ENCODE results near the gene MORN1. TPM values are rescaled to one million over a fixed set of nuclear protein-coding genes. Genes with fewer than 3 reads are reported as not detected.

MORN1 gene
- total and polyA plus RNA-seq, 10 donors, result 1.9 to 13.5 (median 6.9) TPM

DNA sequence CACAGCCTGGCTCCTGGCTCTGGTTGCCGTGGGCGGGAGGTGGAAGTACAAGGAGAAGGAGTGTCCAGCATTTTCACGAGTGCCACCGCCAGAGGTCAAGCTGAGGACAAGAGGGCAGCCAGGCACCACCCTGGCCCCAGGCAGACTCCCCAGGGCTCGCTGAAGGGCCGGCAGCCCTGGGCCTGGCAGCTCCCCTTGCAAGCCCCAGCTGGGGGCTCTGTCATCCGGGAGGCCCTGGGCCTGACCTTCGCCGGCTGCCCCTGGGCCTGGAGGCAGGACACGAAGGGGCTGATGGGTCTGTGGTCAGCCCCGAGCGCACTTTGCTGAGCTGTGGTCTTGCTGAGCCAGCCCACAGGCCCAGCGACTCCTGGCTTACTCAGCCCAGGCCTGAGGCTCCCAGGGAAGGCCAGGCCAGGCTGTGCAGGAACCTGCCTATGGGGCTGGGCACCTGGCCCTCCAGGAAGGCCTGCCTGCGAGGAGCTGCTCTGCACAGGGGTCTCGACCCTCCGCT lies 74.8 kb downstream of the MORN1 start:
- DNase-seq, result no peak
- no peaks in the 10 kb centered on the region for H3K9me3 ChIP-seq
- H3K4me1 ChIP-seq, result peaks cover 28 to 89% (median 56%) of the 10 kb centered on the region in 6 donors
- 67 to 83% (median 80%) methylated on average over 6 to 16 of the region's 16 CpGs for WGBS, 5 donors
- intact Hi-C loops (cut with DNase I; ENCODE audit: low total_unique reads), result no loop called here
- H3K27me3 ChIP-seq (replicated peaks in 1 of 7), result peaks cover 0 to 51% (median 0%) of the 10 kb centered on the region in 7 donors
- TF ChIP-seq POLR2AphosphoS5 (IDR thresholded peaks at IDR 0.05) (no peak), POLR2A (IDR thresholded peaks at IDR 0.05) (no peak)
- TF ChIP-seq, protein P1, sequence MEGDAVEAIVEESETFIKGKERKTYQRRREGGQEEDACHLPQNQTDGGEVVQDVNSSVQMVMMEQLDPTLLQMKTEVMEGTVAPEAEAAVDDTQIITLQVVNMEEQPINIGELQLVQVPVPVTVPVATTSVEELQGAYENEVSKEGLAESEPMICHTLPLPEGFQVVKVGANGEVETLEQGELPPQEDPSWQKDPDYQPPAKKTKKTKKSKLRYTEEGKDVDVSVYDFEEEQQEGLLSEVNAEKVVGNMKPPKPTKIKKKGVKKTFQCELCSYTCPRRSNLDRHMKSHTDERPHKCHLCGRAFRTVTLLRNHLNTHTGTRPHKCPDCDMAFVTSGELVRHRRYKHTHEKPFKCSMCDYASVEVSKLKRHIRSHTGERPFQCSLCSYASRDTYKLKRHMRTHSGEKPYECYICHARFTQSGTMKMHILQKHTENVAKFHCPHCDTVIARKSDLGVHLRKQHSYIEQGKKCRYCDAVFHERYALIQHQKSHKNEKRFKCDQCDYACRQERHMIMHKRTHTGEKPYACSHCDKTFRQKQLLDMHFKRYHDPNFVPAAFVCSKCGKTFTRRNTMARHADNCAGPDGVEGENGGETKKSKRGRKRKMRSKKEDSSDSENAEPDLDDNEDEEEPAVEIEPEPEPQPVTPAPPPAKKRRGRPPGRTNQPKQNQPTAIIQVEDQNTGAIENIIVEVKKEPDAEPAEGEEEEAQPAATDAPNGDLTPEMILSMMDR (IDR thresholded peaks at IDR 0.05 in 8 of 11, conservative IDR thresholded peaks at IDR 0.05 in 3 of 11), result no peak
- H3K36me3 ChIP-seq, result no peaks in the 10 kb centered on the region
- H3K27ac ChIP-seq, result peak overlapping the region in 5 of 8 donors; percentile 21 to 96 (median 90)
- no peak overlapping the region for H3K4me3 ChIP-seq

DNA sequence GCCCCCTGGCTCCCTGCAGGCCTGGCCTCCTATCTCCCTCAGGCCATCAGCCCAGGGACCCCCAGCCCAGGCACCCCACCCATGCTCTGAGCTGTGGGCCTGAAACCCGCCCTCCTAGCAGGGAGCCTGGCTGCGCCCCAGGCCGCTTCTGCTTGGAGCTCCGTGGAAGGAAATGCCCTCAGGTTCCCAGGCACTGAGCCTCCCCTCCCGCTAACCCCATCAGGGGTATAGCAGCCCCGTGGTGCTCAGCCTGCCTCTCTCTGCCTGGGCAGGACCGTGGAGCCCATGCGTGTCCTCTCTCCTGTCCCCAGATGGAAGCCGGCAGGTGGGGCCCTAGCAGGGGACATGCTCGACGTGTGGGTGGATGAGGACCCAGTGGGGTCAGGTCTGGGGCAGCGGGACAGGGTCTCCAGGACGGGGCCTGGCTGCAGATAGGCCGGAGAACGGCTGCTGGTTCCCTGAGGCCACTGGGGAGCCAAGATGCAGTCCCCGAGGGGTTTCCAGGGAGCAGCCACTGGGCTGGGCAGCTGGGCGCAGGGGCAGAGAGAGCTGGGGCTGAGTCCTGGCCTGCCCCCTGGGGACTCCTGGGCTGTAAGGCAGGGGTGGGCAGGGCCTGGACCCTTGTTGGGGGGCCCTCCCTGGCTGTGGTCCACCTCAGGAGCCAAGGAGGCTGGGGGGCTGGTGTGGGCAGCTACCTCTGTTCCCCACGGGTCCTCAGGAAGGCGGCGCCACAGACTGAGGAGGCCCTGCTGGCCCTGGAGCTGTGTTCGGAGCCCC lies 75.5 kb downstream of the MORN1 start:
- DNase-seq, result peak; percentile 83
- Histone ChIP-seq H3K27me3 (replicated peaks in 1 of 7) (peaks cover 0 to 45% (median 0%) of the 10 kb centered on the region in 7 donors), H3K4me3 (peak overlapping the region in 4 of 8 donors; percentile 51 to 76 (median 56)), H3K9me3 (no peaks in the 10 kb centered on the region), H3K27ac (peak overlapping the region; percentile 78 to 96 (median 90)), H3K4me1 (peaks cover 31 to 89% (median 60%) of the 10 kb centered on the region in 6 donors), H3K36me3 (no peaks in the 10 kb centered on the region)
- intact Hi-C loops (cut with DNase I; ENCODE audit: low total_unique reads), result no loop called here
- TF ChIP-seq POLR2A (IDR thresholded peaks at IDR 0.05) (no peak), POLR2AphosphoS5 (IDR thresholded peaks at IDR 0.05) (peak in 1 of 3 donors; percentile 2)
- TF ChIP-seq, protein P1 (IDR thresholded peaks at IDR 0.05 in 8 of 11, conservative IDR thresholded peaks at IDR 0.05 in 3 of 11), result no peak
- 62 to 90% (median 68%) methylated on average over 4 to 21 of the region's 21 CpGs for WGBS, 5 donors

DNA sequence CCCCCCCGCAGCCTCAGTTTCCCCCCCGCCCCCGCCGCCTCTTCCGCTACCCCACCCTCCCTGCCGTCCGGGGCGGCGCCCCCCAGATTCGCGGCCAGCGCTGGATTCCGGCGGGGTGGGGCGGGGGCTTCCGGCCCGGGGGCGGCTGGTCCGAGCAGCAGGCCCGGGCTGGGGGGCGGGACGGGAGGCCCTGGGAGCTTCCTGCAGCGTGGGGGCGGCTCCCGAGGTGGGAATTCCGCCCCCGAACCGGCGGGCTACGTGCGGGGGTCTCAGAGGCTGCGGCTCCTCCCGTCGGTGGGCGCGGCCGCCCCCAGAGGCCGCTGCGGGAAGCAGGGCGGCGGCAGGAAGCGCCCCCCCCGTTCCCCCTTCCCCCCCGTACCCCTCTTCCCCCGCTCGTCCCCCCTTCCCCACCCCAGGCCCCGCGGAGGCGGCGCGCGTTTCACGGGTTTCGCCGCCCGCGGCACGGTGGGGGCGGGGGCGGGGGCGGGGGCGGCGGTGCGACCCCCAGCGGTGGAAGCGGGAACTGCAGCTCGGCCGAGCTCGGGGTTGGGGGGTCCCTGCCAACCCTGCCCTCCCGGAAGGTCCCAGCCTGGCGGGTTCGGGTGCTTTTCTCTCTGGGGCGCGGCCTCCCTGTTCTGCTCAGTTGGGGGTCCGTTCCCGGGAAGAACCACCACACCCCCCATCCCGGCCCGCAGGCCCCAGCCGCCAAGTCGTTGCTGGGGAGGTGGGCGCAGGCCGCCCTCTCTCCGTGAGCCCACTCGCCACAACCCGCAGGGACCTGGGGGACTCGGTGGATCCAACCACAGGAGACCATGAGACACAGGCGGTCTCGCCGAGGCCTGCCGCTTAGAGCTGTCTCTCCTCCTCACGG lies 76.3 kb downstream of the MORN1 start:
- TF ChIP-seq, protein P1 (IDR thresholded peaks at IDR 0.05 in 8 of 11, conservative IDR thresholded peaks at IDR 0.05 in 3 of 11), result peak; percentile 62 to 100 (median 96)
- TF ChIP-seq POLR2AphosphoS5 (IDR thresholded peaks at IDR 0.05) (peak in 1 of 3 donors; percentile 13), POLR2A (IDR thresholded peaks at IDR 0.05) (no peak)
- WGBS, 5 donors, result 0 to 67% (median 8%) methylated on average over 1 to 81 of the region's 91 CpGs
- DNase-seq, result peak; percentile 91
- H3K4me3 ChIP-seq, result peak overlapping the region; percentile 37 to 76 (median 52)
- H3K4me1 ChIP-seq, result peaks cover 33 to 90% (median 68%) of the 10 kb centered on the region in 6 donors
- peaks cover 0 to 37% (median 0%) of the 10 kb centered on the region in 7 donors for H3K27me3 ChIP-seq (replicated peaks in 1 of 7)
- H3K9me3 ChIP-seq, result no peaks in the 10 kb centered on the region
- intact Hi-C loops (cut with DNase I; ENCODE audit: low total_unique reads), result loop anchor here (5.0 kb wide), 1 partner anchor 118 kb away; no protein-coding TSS in a partner anchor
- H3K36me3 ChIP-seq, result peaks cover 0 to 4% (median 0%) of the 10 kb centered on the region in 6 donors
- H3K27ac ChIP-seq, result peak overlapping the region; percentile 78 to 96 (median 90)
